T47D (cell line): ENCODE data around the gene CPLANE2.
"Not testable (repeated sequence)": the region's sequence is repeated elsewhere in the genome, so short reads cannot be mapped to it uniquely, and the experiment has no call there.

Experiments used
- DNase-seq, 2 experiments: peaks; one replicate each; pipeline versions ENCODE4 v3.0.0 to v3.0.0-alpha.2; 2011 to 2012; ENCODE audit warnings: low read depth in 1 of 2, low spot score in 1 of 2
- JUND ChIP-seq: IDR thresholded peaks from 2 replicates; pipeline ENCODE4 v1.6.1; 2012; ENCODE audit warnings: low read depth
- in situ Hi-C: cut with HindIII; loops from 2 replicates; pipeline ENCODE4 v1.10.0; 2016; ENCODE audit warnings: low sequenced_read_pairs, low pct_unique_long_range_greater_than_20kb

The CPLANE2 gene

GRCh38 chr1:16236511-16237342 lies at the start of gene CPLANE2:
TSS of gene CPLANE2 (minus strand) at chr1:16237183. CDS start at chr1:16236742, 441 bp downstream.
- in situ Hi-C loops = no loop called here
- DNase-seq = peak; percentile 68 to 93
- TF ChIP-seq JUND = no peak

- in situ Hi-C loops = no loop called here
- no peak for TF ChIP-seq JUND
- DNase-seq = no peak
These were observed 49.1 kb upstream of the CPLANE2 start for GRCh38 chr1:16286122-16286521.

GRCh38 chr1:16281765-16282164 lies 44.8 kb upstream of the CPLANE2 start:
- TF ChIP-seq JUND = no peak
- DNase-seq = no peak
- in situ Hi-C loops = no loop called here

- in situ Hi-C loops = no loop called here
- no peak for DNase-seq
- TF ChIP-seq JUND = no peak
These were observed 42.2 kb upstream of the CPLANE2 start for GRCh38 chr1:16279186-16279585.

GRCh38 chr1:16276302-16277030 lies 39.5 kb upstream of the CPLANE2 start:
- no peak for TF ChIP-seq JUND
- in situ Hi-C loops = no loop called here
- no peak for DNase-seq

- DNase-seq = no peak
- in situ Hi-C loops = no loop called here
- TF ChIP-seq JUND = no peak
These were observed 38.6 kb upstream of the CPLANE2 start for GRCh38 chr1:16275591-16275990.

GRCh38 chr1:16267690-16268180 lies 30.8 kb upstream of the CPLANE2 start:
- no peak for TF ChIP-seq JUND
- in situ Hi-C loops = no loop called here
- DNase-seq = no peak

- no peak for DNase-seq
- no peak for TF ChIP-seq JUND
- in situ Hi-C loops = no loop called here
These were observed 29.6 kb upstream of the CPLANE2 start for GRCh38 chr1:16266411-16267118.

GRCh38 chr1:16262067-16262466 lies 25.1 kb upstream of the CPLANE2 start:
- no peak for TF ChIP-seq JUND
- in situ Hi-C loops = no loop called here
- DNase-seq = no peak

- no peak for TF ChIP-seq JUND
- no peak for DNase-seq
- in situ Hi-C loops = no loop called here
These were observed 23.8 kb upstream of the CPLANE2 start for GRCh38 chr1:16260814-16261213.

GRCh38 chr1:16258591-16259135 lies 21.7 kb upstream of the CPLANE2 start:
- DNase-seq = no peak
- in situ Hi-C loops = no loop called here
- no peak for TF ChIP-seq JUND

GRCh38 chr1:16257968-16258367 lies 21.0 kb upstream of the CPLANE2 start:
- no peak for TF ChIP-seq JUND
- DNase-seq = no peak
- in situ Hi-C loops = no loop called here

GRCh38 chr1:16257556-16257955 lies 20.6 kb upstream of the CPLANE2 start:
- DNase-seq, in situ Hi-C loops: not testable (repeated sequence)
